Left hindlimb (tissue), 1 donor: Measurements from ENCODE around the gene FAM221A.
A peak's percentile ranks its signal among the peaks of the same experiment; 100 is the strongest.
"Not testable (repeated sequence)": the region's sequence is repeated elsewhere in the genome, so short reads cannot be mapped to it uniquely, and the experiment has no call there.

Experiments
- DNase-seq: peaks from one replicate; pipeline ENCODE4 v3.0.0-alpha.2; 2018

Gene FAM221A, protein sequence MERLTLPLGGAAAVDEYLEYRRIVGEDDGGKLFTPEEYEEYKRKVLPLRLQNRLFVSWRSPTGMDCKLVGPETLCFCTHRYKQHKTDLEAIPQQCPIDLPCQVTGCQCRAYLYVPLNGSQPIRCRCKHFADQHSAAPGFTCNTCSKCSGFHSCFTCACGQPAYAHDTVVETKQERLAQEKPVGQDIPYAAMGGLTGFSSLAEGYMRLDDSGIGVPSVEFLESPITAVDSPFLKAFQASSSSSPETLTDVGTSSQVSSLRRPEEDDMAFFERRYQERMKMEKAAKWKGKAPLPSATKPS

DNA sequence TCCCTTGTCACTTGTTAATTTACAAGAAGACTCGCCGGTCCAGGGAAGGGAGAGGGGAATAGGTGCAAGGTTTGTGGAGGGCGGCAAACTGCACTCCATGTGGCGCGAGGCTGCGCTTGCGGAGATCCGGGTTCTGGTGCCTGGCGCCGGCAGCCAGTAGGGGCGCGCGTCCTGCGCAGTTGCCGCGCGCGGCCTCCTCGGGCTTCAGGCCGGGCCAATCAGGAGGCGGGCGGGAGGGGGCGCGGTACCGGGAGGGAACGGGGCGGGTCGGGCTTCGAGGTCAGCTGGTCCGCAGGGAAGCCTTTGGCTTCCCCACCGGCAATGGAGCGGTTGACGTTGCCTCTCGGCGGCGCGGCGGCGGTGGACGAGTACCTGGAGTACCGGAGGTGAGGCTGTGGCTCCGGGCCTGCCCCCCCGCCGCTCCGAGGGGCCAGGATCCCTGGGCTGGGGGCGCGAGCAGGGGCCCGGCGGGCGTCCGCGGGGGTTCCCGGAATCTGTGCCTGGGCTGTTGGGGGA is at the start of gene FAM221A:
FAM221A (plus strand) TSS at position 302 of the 516 bp plus-strand sequence; CDS start at position 322, 20 bp downstream.
- DNase-seq, result peak; percentile 90

DNA sequence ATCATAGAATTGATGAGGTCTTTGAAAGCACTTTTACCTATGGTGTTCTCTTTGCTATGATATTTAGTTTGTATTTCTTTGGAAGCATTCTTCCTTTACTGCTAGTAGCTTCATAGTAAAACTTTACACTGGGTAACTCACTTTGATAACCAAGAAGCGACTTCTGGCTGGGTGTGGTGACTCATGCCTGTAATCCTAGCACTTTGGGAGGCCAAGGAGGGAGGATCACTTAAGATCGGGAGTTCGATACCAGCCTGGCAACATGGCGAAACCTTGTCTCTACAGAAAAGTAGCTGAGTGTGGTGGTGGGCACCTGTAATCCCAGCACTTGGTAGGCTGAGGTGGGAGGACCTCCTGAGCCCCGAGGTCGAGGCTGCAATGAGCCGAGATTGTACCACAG is 46.6 kb upstream of the FAM221A start:
- no peak for DNase-seq

DNA sequence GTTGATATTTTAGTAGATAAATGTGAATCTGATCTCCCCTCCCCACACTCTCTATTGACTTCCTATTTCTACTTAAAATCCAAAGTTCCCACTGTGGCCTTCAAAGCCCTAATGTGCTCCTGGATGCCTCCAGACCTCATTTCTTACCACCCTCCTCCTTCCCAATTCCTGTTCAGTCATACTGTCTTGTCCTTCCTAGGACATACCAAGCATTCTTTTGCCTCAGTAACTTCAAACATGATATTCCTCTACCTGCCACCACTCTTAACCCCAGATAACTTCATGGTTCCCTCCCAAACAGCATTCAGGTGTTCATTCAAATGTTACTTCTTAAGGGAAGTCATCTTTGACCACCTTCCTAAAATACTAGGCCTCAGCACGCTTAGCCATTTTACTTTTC is 34.2 kb upstream of the FAM221A start:
- DNase-seq, result no peak

DNA sequence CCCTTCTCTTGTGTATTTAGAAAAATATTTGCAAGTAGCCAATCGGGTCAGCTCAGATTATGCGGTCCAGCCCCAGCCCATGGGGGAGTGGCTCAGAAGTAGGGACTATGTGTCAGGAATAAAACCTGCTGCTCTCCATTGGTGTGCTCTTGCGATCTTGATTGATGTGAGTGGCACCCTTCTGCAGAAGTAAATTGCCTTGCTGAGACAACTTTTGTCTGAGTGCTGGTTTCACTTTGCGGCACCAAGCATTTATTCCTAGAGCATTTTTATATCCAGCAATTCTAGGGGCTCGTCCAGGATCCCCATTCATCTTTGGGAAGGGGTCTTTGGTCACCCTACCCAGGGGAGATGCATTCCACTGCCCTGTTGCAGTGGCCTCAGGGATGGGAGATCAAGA is 26.1 kb upstream of the FAM221A start:
- no peak for DNase-seq

DNA sequence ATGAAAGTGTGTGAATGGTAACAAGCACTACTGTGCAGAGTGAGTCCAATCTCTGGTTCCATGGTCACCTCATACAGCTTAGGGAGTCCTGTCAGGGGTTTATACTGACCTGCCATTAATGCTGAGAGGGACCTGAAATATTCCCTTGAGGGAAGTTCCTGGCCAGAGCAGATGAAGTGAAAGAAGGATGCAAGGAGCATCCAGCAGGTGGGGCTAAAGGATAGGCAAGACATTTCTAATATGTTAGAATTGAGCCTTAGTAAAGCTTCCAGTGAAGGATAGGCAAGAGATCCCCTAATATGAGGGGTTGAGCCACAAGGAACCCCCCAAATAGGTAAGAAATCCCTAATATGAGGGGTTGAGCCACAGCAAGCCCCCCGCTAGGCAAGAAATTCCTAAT is 25.5 kb upstream of the FAM221A start:
- no peak for DNase-seq

DNA sequence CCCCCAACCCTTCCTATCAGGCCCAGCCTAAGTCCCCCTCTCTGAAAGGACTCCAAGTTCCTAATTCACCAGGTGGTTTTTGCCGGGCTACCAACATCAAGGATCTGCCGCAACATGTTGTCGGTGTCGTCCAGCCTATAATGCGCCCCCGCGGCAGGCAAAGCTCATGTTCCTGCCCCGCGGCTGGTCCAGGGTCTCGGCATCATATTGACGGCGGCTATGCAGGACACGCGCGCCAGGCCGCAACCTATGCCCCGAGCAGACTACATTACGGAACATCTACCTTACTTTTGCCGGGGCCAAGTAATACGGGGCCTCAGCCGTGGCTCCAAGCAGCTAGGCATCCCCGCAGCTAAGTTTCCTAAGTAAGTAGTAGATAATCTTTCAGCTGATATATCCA is 24.6 kb upstream of the FAM221A start:
- no peak for DNase-seq

DNA sequence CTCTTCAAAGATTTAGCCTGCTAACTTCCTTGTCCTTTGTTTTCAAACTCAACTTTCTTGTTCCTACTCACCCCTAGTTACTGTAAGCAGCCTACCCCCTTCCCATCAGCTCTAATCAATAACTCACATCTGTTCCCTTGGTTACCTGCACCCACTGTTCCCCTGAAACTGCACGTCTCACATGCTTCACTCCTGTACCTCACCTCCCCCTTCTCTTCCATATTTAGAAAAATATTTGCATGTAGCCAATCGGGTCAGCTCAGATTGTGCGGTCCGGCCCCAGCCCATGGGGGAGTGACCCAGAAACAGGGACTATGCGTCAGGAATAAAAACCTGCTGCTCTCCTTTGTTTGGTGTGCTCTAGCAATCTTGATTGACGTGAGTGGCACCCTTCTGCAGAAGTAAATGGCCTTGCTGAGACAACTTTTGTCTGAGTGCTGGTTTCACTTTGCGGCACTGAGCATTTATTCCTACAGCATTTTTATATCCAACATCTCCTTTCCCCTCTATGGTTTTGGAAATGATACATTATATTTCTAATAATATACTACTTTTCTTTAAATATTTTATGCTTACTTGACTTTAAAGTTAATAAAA is 21.1 kb upstream of the FAM221A start:
- no peak for DNase-seq

DNA sequence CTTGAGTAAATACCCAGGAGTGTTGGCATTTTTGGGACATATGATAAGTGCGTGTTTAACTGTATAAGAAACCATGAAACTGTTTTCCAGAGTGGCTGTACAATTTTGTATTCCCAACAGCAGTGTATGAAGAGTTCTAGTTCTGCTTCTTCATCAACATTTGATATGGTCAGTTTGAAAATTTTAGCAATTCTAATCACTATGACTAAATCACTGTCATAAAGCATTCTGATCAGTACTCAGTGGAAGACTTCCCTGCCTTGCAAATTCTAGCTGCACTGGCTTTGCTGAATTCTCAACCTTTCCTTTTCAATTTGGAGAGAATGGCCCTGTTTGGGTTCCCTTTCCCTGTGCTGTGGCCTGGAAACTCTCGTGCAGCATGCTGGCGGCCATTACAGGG is 18.6 kb upstream of the FAM221A start:
- no peak for DNase-seq

DNA sequence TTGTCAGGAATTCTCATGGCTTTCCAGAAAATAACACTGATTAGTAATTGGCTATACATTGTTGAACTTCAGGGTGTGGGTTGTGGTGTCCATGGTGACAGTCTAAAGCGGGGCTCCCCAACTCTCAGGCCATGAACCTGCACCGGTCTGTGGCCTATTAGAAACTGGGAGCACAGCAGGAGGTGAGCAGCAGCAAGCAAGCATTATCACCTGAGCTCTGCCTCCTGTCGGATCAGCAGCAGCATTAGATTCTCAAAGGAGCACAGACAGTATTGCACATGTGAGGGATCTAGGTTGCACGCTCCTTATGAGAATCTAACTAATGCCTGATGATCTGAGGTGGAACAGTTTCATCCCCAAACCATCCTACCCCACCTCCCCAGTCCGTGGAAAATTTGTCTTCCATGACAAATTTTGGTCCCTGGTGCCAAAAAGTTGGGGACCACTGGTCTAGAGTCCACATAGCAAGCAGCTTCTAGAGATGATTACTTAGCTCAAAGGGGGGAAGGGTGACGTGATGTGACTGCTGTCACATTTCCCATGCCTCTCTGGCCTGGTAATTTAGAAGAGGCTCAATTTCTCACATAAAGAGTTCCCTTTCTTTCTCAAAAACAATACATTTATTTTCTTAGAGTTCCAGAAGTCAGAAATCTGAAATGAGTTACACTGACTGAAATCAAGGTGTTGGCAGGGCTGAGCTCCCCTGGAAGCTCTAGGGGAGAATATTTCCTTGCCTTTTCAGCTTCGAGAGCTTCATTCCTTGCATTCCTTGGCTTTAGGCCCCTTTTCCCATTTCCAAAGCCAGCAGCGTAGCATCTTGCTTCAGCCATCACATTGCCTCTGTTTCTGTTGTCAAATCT is 17.6 kb upstream of the FAM221A start:
- DNase-seq, result peak; percentile 51

DNA sequence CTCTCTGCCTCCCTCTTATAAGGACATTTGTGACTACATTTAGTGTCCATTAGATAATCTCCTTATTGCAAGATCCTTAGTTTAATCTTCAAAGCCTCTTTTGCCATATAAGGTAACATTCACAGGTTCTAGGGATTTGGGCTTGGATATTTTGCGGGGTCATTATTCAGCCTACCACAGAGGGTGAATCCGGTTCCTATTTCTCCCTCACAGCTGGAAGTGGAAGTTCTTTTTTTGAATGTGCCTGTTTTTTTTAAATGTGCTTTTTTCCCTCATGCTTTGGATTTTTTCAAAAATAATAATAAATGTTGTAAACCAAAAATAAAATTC is 17.1 kb upstream of the FAM221A start:
- DNase-seq, result no peak

DNA sequence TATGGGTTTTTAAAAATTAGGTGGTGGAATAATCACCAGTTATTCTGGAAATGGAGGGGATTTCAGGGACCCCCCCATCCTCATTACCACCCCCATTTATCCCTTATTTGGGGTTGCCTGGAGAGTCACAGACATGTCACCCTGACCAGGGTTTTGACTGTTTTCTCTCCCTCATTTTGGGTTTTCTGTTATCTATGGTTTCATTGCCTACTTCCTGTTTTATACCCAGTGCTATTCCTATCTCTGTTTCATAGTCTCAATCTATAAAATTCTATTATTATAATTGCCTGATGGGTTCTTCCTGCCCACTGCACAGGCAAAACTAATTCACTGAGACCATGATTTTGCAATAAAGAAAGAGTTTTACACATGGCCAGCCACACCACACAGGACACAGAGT is 15.9 kb upstream of the FAM221A start:
- DNase-seq, result no peak

DNA sequence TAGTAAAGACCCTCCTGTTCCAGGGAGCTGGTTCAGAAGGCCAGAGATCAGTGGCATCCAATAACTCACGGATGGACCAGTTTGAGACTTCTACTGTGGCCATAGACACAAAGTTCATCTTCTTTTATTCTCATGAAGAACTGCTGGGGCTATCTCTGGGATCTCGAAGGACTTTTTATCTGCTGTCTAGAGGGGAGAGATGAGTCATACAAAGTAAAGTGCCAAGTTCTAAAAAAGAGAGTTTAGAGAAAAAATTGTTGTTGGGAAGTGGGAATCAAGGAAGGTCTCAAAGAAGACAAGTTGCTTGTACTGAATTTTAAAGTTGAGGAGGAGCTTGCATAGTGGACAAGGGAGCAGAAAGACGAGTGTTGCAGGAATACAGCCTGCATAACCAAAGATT is 8.0 kb upstream of the FAM221A start:
- DNase-seq, result no peak

DNA sequence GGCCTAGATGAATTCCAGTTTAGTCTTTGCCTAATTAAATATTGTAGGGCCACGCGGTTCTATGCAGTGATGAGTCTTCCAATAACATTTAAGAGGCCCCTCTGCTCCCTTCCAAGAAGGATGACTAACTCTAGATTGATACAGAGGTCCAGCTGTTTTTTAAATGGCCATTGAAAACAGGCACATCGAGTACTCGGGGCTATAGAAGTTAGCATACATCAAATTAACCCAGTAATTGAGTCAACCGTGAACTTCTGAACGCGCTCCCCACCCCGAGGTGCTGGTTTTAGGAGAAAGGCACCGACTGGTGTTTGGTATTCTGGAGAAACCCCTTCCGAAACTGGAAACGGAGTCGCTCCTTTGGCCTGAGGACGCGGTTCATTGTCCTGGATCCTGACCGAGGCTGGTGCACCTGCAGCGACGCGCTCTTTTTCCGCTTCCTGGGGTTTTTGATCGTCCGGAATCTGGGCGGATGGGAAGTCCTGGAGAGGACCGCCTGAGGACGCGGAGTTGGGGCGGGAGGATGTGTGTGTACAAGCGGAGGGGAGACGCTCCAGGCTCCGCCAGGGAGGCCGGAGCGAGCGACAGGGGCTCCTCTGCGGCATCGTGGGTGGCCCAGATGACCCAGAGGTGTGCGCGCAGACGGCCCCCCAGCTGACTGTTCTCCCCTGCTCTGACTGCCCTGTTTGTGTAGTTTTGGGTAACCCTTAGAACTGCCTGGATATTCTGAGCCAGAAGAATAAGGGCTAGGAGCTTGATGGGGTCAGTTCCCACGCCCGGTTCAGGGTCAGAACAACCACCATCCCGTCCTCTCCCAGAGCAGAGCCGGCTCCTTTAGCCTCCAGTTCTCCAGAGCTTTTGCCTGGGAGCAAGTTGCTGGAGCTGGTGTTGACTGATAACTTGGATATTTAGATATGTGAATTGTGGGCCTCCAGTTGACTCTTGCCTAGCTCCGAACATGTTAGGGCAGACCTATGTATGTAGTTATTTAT is 711 bp downstream of the FAM221A start:
- DNase-seq, result peak; percentile 65

DNA sequence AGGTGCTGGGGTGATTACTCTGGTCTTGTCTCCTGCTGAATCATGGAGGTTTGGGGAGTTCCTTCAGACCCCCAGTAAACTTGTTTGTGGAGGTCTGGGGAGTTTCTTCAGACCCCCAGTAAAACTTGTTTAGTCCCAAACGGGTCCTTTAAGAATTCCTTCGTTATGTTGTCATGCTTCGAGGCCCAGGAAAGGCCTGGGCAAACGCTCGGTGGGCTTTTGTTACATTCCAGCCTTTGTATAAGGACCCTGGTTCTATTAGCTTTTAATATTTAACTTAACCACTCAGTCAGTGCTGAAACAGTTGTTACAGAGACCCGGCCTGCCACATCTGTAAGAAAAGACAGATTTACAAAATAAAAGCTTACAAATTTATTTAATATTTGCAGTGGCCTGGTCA is 4.0 kb downstream of the FAM221A start:
- not testable (repeated sequence) for DNase-seq

DNA sequence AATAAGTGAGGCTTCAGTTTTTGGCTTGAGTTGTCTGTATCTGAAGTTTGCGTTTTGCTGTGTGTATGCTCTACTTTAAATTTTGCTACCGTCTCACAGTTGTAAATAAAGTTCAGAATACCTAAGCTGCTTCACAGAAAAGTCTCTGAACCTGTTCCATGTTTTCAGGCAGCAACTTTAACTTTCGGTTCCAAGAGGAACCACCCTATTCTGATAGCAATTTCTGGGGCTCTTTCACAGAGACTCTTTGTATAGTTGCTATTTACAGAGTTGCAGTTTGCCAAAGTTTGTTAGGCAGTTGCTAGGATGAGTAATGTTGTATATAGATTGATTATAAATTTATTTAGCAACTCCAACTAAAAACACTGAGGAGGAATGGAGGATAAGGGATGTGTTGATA is 5.7 kb downstream of the FAM221A start:
- DNase-seq, result no peak

DNA sequence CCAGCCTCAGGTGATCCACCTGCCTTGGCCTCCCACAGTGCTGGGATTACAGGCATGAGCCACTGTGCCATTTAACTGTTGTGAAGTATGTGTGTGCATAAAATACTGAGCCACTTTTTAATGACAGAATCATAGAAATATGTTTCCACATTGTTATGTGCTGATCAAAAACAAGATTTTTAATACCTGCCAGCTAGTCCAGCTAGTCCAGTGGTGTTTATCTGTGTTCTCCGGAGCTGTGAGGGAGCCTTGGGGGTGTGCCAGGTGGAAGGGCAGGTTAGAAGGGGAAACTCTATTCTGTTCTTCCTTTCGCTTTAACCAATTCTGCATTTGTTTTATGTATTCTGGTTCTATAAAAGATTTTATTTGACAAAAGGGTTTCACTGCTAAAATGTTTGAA is 7.0 kb downstream of the FAM221A start:
- no peak for DNase-seq

DNA sequence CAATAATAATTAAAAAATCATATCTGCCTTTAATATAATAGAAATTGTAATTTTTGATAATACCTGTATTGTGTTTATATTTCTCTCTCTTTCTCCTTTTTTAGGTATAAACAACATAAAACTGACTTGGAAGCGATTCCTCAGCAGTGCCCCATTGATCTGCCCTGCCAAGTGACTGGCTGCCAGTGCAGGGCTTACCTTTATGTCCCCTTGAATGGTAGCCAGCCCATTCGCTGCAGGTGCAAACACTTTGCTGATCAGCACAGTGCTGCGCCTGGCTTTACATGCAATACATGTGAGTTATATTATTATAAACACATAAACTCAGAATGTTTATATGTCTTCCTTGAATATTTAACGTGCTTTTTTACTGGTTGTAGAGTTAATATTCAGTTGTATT is 9.2 kb downstream of the FAM221A start:
- no peak for DNase-seq

DNA sequence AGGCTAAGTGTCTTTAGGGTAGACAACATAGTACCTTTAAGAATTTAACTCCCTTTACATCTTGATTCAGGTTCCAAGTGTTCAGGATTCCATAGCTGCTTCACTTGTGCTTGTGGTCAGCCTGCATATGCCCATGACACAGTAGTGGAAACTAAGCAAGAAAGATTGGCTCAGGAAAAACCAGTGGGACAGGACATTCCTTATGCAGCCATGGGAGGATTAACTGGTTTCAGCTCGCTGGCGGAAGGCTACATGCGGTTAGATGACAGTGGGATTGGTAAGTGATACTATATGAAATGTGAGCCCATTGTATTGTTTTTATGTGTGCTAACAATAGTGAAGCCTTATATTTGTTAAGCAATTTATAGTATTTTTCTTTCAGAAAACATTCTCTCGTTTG is 11.3 kb downstream of the FAM221A start:
- no peak for DNase-seq

DNA sequence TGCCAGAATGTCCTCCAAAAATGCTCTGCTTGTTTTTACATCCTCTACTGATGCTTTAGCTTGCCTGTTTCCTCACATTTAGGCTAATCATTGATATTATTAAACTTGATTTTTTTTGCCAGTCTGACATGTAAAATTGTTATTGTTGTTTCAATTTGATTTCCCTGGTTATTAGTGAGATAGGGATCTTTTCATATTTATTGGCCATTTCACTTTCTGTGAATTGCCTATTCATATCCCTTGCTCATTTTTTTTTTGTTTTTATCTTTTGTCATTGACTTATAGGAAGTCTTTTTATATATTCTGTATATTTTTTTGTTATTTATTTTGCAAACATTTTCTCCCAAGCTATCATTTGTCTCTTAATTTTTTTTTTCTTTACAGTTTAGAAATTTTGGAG is 13.2 kb downstream of the FAM221A start:
- DNase-seq, result no peak

DNA sequence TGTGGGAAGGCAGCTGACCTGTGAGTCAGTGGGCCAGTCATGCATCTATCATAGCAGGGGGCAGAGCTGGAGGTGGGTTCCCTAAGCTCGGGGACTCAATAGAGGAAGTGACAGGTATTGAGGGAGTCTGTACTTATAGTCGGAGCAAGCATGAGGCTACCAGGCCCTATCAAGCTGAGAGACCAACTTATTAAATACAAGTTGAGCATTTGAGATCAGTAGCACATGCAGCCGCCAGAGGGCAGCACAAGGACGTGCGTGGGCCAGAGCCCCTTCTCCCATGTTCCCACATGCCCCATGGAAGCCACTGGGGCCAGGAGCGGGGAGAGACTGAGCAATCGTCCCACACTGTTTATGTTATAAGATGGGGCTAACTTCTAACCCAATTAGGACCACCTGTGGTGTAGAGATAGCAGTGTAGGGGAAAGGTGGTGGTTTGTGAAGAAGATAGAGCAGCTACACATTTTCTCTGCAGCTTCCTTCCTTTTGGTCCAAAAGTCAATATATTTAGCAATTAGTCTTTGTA is 17.0 kb downstream of the FAM221A start:
- no peak for DNase-seq

DNA sequence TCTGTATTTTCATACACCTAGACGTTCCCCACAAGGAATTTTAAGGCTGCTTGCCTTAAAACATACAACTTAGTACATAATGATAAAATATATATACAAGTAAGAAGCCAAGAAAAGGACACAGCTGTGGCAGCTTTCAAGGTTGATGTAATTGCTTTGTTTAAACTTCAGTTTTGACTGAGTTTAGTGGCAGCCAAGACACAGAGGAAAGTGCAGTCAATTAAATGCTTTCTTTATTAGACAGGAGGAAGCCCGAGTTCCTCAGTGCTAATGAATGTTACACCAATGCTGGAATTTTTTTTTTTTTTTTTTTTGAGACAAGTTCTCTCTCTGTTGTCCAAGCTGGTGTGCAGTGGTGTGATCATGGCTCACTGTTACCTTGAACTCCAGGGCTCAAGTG is 18.8 kb downstream of the FAM221A start:
- DNase-seq, result no peak

DNA sequence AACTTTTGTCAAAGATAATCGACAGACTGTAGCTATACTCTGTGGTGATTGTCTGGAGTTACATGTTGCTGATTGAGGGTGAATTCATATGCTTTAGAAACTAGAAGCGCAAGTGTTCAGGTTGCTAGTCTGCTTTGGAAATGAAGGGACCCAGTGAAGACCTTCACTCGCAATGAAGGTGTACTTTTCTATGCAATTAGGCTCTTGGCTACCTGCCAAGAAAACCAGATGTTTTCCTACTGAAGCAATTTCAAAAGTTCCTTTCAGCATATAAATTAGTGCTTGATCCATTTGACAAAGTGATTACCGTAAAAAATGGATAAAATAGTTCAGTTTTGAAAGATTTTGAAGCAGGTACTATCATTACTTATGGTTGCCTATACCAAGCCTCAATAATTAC is 20.0 kb downstream of the FAM221A start:
- no peak for DNase-seq
